MV-4-11 (cell line): ENCODE data around the gene CD247.

ENCODE experiments used
- DNase-seq: peaks from one replicate; lab custom pipeline; 2025; lab: John Stamatoyannopoulos, UW

The CD247 gene

DNA sequence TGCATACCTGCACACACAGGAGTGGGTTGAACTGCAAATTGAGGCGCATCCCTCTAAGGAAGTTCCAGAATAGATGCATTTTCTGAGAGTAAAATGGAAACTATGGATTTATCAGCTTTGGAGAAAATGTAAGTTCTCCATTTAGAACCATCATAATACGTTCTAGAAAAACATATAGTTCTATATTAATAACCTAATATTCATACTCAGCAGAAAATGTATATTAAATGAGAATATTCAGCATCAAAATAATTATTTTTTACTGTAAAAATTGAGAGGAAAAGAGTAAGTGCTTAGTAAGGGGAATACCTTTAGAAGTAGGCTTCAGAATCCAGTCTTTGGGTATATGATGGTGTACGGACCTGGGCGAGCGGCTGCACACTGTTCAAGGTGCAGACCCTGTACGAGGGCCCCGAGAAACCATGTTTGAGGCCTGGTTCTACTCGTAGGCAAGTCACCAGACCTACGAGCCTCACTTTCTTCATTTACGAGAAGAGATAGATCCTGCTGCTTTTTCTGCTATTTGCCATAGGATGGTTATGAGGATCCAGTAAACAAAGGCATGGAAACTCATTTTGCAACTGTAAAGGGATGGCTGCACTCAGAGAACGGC lies 6.8 kb downstream of the CD247 start:
- no peak for DNase-seq

DNA sequence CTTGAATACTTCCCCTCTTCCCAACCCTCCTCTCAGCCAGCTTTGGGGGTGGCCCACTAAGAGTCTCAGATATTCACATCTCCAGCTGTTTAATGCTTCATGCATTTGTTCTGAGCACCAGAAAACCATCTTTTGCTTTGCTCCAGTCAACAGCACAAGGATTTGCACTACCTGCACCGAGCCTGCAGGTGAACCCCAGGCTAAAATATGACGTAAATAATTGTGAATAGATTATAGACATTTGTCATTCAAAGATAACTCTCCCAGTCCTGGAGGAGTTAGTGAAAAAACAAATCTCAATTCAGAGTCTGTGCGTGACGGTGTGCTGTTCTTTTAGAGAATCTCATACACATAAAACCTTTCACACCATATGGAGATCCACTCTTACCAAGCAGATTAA lies 7.4 kb downstream of the CD247 start:
- DNase-seq, result no peak

DNA sequence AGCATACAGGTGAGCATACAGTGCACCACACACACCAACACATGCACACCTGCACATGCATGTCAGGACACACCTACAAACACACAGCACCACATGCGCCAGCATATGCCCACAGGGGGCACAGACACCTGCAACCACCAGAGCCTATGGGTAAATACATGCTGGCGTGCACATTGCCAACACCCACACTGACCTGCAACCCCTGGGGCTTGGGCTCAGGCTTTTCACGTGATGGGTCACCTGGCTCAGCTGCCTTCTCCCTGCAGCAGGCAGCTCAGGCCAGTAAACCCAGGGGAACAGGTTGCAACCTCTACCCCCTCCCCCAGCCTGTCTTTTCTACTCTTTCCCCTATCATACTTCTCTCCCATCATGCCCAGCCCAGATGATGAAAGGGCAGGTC lies 8.1 kb downstream of the CD247 start:
- no peak for DNase-seq

DNA sequence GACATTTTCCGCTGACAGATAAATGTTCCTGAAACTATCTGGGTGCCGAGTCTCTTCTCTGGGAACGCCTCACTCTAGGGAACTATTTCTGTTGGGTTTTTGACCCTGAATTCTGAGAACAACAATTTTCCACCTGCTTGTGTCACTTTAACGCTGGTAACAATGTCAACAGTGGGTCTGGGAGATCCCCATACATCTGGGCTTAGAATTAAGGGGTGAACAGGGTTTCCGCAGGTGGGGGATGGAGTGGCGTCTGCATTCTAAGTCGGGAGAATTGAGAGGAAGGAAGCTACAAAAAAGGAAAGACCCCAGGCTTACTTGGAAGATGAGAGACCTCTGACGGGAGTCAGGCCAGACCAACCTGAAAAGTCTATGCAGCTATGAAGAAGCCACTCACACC lies 8.7 kb downstream of the CD247 start:
- no peak for DNase-seq

DNA sequence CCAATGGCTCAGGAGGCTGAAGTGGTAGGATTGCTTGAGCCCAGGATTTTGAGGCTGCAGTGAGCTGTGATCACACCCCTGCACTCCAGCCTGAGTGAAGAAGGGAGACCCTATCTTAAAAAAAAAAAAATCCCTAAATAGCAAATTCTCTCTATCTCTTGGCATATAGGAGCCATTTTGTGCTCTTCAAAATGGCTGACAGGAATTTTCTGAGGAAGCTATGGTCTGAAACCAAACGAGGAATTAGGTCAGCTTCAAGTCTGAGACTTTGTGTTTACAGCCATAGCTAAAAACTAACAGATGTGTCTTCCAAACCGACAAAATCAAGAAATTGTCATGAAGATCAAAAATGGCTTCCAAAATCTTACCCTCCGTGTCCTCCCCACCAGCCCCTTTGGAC lies 10.6 kb downstream of the CD247 start:
- DNase-seq, result no peak

DNA sequence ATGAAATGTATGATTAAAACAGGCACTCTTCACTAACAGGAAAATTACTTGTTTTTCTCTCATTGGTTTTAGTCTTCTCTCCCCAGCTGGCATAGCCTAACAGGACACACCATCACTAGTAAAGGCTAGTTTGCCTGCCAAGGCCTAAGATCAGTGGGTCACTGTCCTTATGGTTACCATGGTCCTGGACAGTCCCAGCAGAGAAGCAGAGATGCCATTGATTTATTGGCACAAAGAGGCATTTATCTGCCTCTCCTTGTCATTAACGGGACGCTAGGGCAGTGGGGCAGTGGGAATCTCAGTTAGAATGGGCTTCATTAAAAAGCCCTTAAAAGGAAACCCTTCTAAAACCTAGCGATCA lies 13.9 kb downstream of the CD247 start:
- DNase-seq, result no peak

DNA sequence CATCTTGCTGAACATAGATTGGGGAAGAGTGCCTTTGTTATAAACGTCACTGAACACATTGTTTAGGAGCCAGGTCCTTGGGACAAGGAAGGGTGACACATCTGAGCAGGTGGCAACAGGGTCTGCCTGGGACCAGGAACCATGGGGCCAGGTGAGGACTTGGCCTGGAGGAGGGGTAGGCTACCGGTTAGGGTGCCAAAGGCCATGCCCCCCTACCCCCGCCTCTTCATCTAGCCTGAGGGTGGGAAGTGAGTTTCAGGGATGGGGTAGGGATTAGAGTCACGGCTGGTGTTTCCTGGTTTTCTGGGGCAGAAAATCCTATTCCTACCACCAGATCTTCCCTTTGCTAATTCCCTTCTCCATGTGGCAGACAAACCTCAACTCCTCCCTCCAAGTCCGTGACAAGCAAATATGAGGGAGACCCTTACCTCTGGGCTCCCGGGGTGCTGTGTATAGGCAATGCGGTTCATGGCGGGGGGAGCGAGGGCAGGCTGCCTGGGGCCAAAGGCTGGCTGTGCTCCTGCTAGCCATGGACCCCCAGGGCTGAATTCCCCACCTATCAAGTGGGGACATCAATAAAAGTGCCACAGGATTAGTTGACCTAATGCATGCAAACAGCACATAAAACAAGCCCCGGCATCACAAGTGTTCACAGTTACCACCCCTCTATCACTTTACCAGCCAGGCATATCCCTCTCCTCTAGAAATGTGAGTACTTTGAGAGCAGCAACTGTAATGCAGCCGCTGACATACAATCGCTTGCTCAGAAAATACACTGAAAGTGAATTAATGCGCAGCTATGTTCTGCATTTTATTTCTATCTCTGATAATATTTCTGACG lies 14.5 kb downstream of the CD247 start:
- DNase-seq, result no peak

DNA sequence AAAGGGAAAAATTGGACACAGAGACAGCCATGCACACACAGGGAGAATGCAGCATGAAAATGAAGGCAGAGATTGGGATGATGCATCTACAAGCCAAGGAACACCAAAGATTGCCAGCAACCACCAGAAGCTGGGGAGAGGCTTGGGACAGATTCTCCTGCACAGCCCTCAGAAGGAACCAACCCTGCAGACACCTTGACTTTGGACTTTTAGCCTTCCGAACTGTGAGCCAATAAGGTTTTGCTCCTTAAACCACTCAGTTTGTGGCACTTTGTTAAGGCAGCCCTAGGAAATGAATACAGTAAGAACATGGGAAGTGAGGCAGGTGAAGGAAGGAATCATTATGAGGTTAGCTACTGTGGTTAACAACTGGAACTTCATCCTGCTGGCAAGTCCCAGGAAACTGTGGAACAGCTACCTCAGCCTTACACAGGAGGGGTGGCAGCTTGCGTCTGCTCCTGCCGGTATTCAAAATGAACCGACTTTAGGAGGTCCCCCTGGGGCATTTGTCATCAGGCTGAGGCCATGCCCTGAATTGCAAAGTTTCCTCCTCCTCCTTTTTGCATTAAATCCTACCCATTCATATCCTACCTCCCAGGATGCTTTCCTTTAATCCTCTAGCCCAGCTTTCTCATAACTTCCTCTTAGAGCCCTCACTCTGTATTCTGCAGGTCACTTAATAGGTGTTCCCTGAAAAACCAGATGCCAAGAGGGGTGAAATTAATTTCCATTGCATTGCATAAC lies 15.4 kb downstream of the CD247 start:
- DNase-seq, result no peak

DNA sequence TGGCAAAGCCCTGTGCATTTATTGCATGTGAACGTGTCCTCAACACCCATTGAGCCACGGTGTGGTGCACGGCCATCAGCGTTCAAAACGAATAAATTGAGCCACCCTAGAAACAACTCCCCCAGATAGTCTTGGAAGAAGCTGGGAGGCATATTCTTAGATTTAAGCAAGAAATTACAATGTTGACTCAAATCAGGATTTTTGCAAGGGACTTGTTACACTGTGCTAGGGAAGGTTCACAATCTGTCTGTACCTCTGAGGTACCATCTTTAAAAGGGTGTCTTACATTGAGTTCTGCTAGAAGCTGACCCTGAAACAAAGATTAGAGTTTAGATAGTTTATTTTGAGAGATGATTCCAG lies 16.2 kb downstream of the CD247 start:
- DNase-seq, result no peak

DNA sequence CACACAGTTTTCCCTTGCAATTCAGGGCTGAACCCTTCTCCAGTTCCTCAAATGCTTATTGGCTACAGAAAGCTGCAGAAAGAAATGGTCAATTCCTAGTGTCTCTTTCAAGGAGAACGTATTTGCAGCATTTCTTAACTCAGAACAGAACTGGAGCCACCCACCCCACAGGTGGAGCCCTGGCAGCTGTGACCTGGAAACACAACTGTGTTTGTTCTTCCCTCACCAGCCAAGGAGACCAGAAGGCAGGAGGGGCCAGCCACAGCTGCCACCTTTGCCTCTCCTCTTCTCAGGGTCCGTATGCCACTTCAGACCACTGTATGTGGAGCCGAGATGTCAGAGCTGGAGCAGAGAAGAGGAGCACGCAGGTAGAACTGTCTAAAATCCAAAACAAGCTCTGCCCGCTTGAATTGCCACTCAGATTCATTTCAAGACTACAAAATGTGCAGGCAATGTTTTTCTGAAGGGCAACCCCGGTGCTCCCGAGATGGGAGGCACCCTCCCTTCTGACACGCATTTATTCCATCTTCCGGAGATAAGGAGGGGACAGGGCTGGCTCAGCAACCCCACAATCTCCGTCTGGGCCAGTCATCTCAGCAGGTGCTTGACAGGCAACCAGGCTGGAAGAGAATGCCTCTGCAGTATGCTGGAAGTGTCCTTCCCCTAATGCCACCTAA lies 16.7 kb downstream of the CD247 start:
- DNase-seq, result no peak

DNA sequence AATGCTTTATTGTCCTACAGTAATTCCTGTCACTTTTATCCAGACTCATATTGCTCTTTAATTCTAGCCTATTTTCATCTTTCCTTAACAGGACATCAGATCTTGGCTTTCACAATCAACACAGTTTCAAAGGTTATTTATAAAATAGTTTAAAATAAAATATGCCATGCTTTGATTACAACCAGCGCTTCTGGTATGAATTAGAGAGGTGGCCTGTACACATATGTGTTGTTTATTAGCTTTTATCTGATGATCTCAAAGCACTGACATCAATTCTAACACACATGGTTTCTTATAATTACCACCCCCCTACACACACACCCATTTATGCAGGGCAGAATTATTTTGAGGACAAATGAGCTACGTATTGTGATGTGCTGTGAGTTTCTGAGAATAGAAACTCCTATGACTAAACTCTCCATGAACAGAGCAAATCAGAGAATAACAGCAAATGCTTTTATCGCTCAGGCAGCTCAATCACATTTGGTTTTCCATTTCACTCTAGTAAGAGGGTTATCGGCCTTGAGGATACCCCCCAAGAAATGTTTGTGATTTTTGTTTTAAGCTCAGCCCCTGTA lies 18.0 kb downstream of the CD247 start:
- no peak for DNase-seq

DNA sequence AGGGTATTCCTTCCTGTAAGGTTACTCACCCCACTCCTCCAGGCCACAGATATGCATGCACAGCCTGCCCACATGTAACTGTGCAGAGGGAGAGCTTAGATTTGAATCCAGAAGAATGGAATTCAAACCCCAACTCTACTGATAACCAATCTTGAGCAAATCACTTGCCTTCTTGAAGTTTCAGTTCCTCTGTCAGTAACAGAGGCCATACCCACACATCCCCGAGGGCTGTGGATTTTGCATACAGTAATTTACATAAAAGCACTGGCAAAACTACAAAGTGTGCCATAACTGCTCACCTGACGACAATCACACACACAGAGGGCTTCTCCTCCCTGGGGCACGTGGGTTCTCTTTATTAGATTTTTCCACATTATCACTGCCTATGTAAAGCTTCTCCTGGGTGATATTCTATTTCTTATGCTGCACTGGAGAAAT lies 18.6 kb downstream of the CD247 start:
- DNase-seq, result peak; percentile 64

DNA sequence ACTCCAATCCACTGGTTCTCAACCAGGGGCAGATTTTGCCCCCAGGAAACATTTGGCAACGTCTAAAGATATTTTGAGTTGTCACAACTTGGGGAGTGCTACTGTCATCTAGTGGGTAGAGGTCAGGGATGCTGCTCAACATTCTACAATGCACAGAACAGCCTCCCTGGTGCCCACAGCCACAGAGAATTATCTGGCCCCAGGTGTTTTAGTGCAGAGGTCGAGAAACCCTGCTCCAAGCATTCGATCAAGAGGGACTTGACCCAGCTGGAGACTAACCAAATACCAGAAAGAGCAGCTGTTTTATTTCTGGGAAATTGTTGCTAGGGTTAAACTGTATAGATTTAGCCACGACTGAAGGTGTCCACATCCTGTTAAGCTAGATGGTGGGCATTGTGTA lies 19.2 kb downstream of the CD247 start:
- DNase-seq, result no peak

DNA sequence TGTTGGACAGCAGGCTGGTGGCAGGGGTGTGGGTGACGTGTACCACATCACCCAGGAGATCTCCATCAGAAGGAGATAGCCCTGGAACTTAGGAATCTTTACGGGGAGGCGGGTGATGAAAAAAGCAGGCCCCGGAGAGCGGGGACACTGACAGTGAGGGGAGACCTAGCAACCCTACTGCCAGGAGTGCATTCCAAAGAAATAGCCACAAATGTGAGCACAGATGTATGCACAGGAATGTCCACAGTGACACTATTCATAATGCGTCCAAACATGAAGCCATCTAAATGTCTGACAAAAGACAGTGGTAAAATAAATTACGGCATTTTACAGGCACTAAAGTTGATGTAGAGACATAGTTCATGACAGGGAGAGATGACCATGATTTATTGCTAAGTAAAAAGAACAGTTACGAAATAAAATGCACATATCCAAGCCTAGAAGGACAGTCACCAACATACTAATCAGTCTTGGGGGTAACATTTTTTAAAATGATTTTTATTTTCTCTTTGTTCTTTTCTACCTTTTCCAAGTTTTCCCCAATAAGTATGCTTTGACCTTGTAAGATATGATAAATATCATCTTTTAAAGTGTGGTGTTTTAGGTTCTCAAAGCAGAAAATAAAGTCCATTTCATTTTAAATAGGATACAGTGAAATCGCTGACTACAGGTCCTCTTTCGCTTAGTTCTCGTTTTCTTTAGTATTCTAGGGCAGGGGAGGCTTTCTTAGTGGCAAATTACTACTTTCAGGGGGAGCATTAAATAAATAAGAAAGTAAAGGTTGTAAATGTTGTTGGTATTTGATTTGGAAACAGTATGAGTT lies 21.3 kb downstream of the CD247 start:
- DNase-seq, result peak; percentile 14

DNA sequence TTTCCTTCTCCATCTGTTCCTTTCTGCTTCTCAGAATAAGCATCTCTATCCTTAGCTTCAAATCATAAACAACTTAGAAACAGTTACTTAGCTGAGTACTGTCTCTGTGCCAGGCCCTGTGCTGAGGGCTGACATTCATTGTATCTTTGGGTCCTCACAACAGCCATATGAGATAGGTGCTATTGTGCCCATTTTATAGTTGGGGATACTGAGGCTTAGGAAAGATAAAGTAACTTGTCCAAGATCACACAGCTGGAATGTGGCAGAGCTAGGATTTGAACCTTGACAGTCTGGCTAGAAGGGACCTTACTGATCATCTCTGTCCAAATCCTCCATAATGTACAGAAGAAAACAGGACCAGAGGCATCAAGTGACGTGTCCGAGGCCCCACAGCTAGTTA lies 25.0 kb downstream of the CD247 start:
- DNase-seq, result no peak

DNA sequence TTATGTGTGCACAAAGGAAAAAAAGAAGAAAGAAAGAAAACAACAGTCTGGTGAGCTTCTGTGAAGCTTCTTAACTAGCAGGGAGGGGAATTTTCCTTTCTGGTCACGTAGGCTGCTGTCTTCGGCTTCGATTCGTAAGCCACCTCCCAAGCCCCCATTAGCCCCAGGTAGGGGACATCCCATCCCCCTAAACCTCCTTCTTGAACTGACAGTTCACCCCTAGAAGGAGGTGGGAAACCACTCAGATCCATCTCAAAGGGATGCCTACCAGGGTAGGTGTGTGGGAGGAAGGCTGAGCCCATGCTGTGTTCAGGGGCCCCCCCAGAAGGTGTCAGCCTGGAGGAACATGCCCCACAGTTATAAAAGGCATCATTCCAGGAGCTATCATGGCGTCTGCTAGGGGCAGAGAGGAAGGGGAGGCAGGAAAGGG lies 25.8 kb downstream of the CD247 start:
- DNase-seq, result no peak

DNA sequence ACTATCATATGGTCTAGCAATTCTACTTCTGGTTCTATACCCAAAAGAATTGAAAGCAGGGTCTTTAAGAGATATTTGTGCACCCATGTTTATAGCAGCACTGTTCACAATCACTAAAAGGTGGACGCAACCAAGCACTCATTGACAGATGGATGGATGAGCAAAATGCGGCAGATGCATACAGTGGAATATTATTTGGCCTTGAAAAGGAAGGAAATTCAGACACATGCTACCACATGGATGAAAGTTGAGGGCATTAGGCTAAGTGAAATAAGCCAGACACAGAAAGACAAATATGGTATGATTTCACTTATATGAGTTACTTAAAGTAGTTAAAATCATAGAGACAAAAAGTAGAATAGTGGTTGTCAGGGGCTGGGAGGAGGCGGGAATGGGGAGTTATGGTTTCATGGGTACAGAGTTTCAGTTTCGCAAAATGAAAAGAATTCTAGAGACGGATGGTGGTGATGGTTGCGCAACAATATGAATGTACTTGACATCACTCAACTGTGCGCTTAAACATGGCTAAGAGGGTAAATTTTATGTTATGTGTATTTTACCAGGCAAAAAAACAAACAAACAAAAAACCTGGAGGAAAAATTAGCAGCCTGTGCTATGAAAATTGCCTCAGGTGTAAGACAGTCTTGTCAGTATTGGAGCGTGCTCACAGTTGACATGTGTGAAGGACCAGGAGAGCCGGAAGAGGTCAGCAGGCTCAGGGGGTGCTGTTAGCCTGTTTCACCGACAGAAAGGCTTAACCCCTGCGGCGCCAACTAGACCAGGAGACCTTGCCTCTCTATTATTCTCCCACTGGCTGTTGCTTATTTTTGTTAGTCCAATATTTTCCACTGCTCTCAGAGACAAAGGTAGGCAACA lies 26.5 kb downstream of the CD247 start:
- DNase-seq, result peak; percentile 71

DNA sequence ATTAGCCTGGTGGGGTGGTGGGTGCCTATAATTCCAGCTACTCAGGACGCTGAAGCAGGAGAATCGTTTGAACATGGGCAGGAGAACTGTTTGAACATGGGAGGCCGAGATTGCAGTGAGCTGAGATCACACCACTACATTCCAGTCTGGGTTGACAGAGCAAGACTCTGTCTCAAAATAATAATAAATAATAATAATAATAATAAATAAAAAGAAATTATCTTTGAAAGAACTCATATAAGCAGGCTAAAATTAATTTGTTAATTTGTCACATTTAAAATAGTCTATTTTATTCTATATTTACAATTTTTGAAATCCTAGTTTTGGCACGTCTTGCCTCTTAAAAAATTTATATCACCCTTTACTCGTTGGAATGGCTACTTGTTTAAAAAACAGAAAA lies 27.6 kb downstream of the CD247 start:
- no peak for DNase-seq

DNA sequence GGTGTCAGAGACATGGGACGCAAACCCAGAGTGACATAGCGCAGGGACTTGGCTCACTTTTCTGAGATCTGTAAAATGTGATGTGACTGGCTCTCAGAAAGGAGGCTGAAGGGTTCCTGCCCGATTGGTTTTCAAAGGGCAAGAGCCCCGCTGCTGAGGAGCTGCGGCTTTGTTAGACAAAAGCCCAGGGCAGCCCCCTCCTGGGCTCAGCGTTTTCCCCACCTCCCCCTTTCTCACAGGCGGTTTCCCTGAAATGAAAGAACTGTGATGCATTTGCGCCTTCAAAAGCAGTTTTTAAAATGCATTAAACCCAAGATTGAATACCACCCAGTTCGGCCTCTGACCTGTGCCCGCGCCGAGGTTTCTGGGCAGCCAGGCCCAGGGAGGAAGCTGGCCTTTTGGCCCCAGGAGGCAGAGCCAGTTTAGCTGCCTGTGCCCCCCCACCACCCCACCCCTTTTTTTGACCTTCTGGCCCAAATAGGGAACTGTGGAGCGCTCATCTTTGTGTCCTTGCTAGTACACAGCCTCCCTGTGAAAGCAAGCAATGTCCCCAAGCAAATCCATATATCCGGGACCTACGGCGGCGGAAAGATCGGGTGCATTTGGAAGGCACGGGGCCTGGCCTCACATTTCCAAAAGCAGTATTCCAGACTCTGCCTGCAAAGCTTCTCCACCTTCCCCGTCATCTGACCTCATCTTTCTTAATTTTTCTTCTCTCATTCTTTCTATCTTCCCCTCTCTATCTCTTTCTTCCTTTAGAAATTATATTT lies 28.6 kb downstream of the CD247 start:
- no peak for DNase-seq

DNA sequence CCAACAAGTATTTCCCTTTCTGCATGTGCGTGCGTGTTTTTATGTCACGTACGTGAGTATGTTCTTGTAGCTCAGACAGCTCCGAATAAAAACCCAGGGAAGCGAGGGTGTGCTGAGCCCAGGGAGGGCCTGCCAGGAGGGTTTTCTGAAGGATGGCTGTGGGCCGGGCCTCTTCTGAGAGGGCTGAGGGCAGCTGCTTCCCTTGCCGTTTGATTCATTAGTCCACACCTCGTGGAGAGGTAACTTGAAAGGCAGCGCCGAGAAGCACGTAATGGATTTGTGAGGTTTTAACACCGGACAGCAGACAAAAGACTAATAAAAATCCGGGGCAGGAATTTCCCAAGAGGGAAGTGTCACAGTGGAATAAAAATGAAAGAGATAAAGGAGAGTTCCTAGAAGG lies 29.5 kb downstream of the CD247 start:
- DNase-seq, result no peak
